Testis (tissue), 3 donors: ENCODE measurements around the gene ROS1. TPM values are rescaled to one million over a fixed set of nuclear protein-coding genes. Genes with fewer than 3 reads are reported as not detected.

Source experiments
- DNase-seq: peaks from one replicate; pipeline ENCODE4 v3.0.0-alpha.2; 2019
- H3K27ac ChIP-seq, 2 donors: fragments of 200-600 bp; sonication (generic); one replicate each; pipeline ENCODE4 v1.5.1; 2019
- H3K27me3 ChIP-seq: fragments of 200-600 bp; sonication (generic); one replicate; pipeline ENCODE4 v1.5.1; 2019
- H3K36me3 ChIP-seq: fragments of 200-600 bp; sonication (generic); one replicate; pipeline ENCODE4 v1.5.1; 2017; ENCODE audit warnings: low read depth; ENCODE audit errors: missing control alignments
- H3K4me1 ChIP-seq: fragments of 200-600 bp; sonication (generic); one replicate; pipeline ENCODE4 v1.5.1; 2019
- H3K4me3 ChIP-seq, 2 donors: fragments of 200-600 bp; sonication (generic); one replicate each; pipeline ENCODE4 v1.5.1; 2017 to 2019
- H3K9me3 ChIP-seq: fragments of 200-600 bp; sonication (generic); one replicate; pipeline ENCODE4 v1.5.1; 2017
- CTCF ChIP-seq, 3 experiments: fragments of 450-650 bp in 2 of 3; fragments of 200-600 bp in 1 of 3; sonication (generic) in 1 of 3; IDR thresholded peaks; one replicate each; pipeline ENCODE4 v1.5.1; 2016 to 2019; ENCODE audit warnings: antibody characterized with exemption in 3 of 3, mild to moderate bottlenecking in 2 of 3, moderate library complexity in 1 of 3
- POLR2A ChIP-seq: fragments of 450-650 bp; IDR thresholded peaks from one replicate; pipeline ENCODE4 v1.6.1; 2017; ENCODE audit warnings: antibody characterized with exemption, mild to moderate bottlenecking, moderate library complexity
- WGBS, 2 donors: methylation state at CpG; one replicate each; pipeline ENCODE4 v1.1.5; 2018; 5-methylcytosine and 5-hydroxymethylcytosine counted together
- intact Hi-C: fragments of 100-400 bp; cut with DNase I; formaldehyde crosslinking; loops from one replicate; pipeline ENCODE4 v1.15.1; 2023; ENCODE audit warnings: low total_unique reads
- polyA plus RNA-seq: library from polyadenylated mRNA; stranded (reverse); fragments of 350-450 nt; fragmentation: Illumina TruSeq; extraction: RNeasy Lipid Tissue Mini Kit (QIAGEN cat#74804); gene quantifications from one replicate; pipeline ENCODE4 v1.2.3, GENCODE V29; 2014; ENCODE audit warnings: low read depth, low replicate concordance; ENCODE audit not compliant: insufficient read depth
- total RNA-seq, 2 donors: library from RNA; depleted of rRNA; stranded (reverse); fragments of >200 nt; gene quantifications; one replicate each; pipeline ENCODE4 v1.2.3, GENCODE V29; 2016

ROS1 gene
- total and polyA plus RNA-seq, 3 donors from 2014 or later: 0.58 to 1.3 (median 1.1) TPM

- TF ChIP-seq CTCF (IDR thresholded peaks at IDR 0.05) (no peak), POLR2A (no peak)
- Histone ChIP-seq H3K36me3 (no peaks in the 10 kb centered on the region), H3K27me3 (no peaks in the 10 kb centered on the region), H3K27ac (no peak overlapping the region), H3K4me3 (no peak overlapping the region), H3K9me3 (no peaks in the 10 kb centered on the region), H3K4me1 (no peaks in the 10 kb centered on the region)
- intact Hi-C loops: no loop called here
- WGBS, 2 donors: 53 to 62% methylated on average over 3 of the region's 3 CpGs
- DNase-seq: no peak
Observed at GRCh38 chr6:117423754-117424153, 2.0 kb downstream of the ROS1 start.

GRCh38 chr6:117418320-117418719 is 7.4 kb downstream of the ROS1 start:
- intact Hi-C loops: no loop called here
- TF ChIP-seq POLR2A: no peak
- no peak for TF ChIP-seq CTCF (IDR thresholded peaks at IDR 0.05)
- Histone ChIP-seq H3K9me3 (no peaks in the 10 kb centered on the region), H3K36me3 (no peaks in the 10 kb centered on the region), H3K27me3 (no peaks in the 10 kb centered on the region), H3K4me1 (no peaks in the 10 kb centered on the region), H3K4me3 (no peak overlapping the region), H3K27ac (no peak overlapping the region)
- WGBS, 2 donors: 47 to 57% methylated on average over 4 of the region's 4 CpGs
- DNase-seq: no peak

DNA sequence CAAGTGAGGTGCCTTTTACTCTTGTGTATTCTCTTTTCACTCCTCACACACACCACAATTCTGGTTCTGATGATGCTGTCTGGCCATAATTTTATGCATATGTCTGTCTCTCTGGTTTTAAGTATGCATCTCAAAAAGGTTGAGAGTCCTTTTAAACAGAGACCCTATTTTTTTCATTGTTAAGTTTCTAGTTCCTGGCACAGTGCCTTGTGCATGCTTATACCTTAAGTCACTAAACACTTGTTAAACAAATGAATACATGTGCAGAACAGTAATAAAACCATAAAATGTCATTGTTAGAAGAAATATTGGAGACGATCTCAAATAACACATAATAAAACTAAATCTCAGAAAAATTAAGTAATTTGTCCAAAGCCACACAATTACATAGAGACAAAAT is 7.9 kb downstream of the ROS1 start:
- no peaks in the 10 kb centered on the region for H3K9me3 ChIP-seq
- no peaks in the 10 kb centered on the region for H3K36me3 ChIP-seq
- DNase-seq: no peak
- intact Hi-C loops: no loop called here
- no peaks in the 10 kb centered on the region for H3K27me3 ChIP-seq
- H3K4me1 ChIP-seq: no peaks in the 10 kb centered on the region
- no peak overlapping the region for H3K27ac ChIP-seq
- WGBS, 2 donors: 88 to 92% methylated on average over 1 of the region's 1 CpG
- H3K4me3 ChIP-seq: no peak overlapping the region
- TF ChIP-seq CTCF (IDR thresholded peaks at IDR 0.05) (no peak), POLR2A (no peak)

- Histone ChIP-seq H3K27me3 (no peaks in the 10 kb centered on the region), H3K9me3 (no peaks in the 10 kb centered on the region), H3K4me3 (no peak overlapping the region), H3K36me3 (no peaks in the 10 kb centered on the region), H3K4me1 (no peaks in the 10 kb centered on the region), H3K27ac (no peak overlapping the region)
- TF ChIP-seq POLR2A (no peak), CTCF (IDR thresholded peaks at IDR 0.05) (no peak)
- intact Hi-C loops: no loop called here
- DNase-seq: no peak
Observed at GRCh38 chr6:117414770-117415169, 11.0 kb downstream of the ROS1 start.

- TF ChIP-seq CTCF (IDR thresholded peaks at IDR 0.05) (no peak), POLR2A (no peak)
- H3K36me3 ChIP-seq: no peaks in the 10 kb centered on the region
- intact Hi-C loops: no loop called here
- no peaks in the 10 kb centered on the region for H3K4me1 ChIP-seq
- H3K27ac ChIP-seq: no peak overlapping the region
- H3K9me3 ChIP-seq: no peaks in the 10 kb centered on the region
- 76 to 81% methylated on average over 3 of the region's 3 CpGs for WGBS, 2 donors
- DNase-seq: no peak
- H3K27me3 ChIP-seq: no peaks in the 10 kb centered on the region
- no peak overlapping the region for H3K4me3 ChIP-seq
Observed at GRCh38 chr6:117411474-117411873, 14.3 kb downstream of the ROS1 start.
